Lower lobe of right lung (tissue), 2 donors: ENCODE results near the gene EVI5. TPM values are rescaled to one million over a fixed set of nuclear protein-coding genes. Genes with fewer than 3 reads are reported as not detected.
"Not testable (repeated sequence)": the region's sequence is repeated elsewhere in the genome, so short reads cannot be mapped to it uniquely, and the experiment has no call there.

Source experiments
- ATAC-seq, 2 donors: fragments of 200-7000 bp; cut with Tn5 transposase; one replicate each; pipeline ENCODE4 v1.9.1; 2020 to 2022; ENCODE audit warnings: mild to moderate bottlenecking in 2 of 2, moderate library complexity in 2 of 2
- DNase-seq: peaks from one replicate; pipeline ENCODE4 v3.0.0-alpha.2; 2020
- H3K27ac ChIP-seq: fragments of 200-600 bp; one replicate; pipeline ENCODE4 v1.8.0; 2022
- H3K27me3 ChIP-seq: fragments of 200-600 bp; one replicate; pipeline ENCODE4 v1.8.0; 2022; ENCODE audit warnings: low read depth
- H3K36me3 ChIP-seq: fragments of 200-600 bp; one replicate; pipeline ENCODE4 v1.8.0; 2022; ENCODE audit warnings: mild to moderate bottlenecking
- H3K4me1 ChIP-seq: fragments of 200-600 bp; one replicate; pipeline ENCODE4 v1.8.0; 2022
- H3K4me3 ChIP-seq: fragments of 200-600 bp; one replicate; pipeline ENCODE4 v1.8.0; 2022; ENCODE audit warnings: mild to moderate bottlenecking
- H3K9me3 ChIP-seq: fragments of 200-600 bp; one replicate; pipeline ENCODE4 v1.8.0; 2022
- CTCF ChIP-seq: fragments of 200-600 bp; IDR thresholded peaks from one replicate; pipeline ENCODE4 v1.8.0; 2022; ENCODE audit warnings: antibody characterized with exemption, mild to moderate bottlenecking
- intact Hi-C: fragments of 100-400 bp; cut with DNase I; formaldehyde crosslinking; loops from one replicate; pipeline ENCODE4 v1.11.0; 2022
- total RNA-seq: library from RNA; stranded (reverse); fragmentation: NEBNext Ultra II Directional; extraction: Animal tissue kit (Norgen Biotek cat#: 25700); gene quantifications from one replicate; pipeline ENCODE4 v1.2.1, GENCODE V29; 2021
- donor health status: DM: no; HTN: yes; CAD: no; lungs with severe emphysema.

Gene EVI5
- total RNA-seq, 1 donor from 2014 or later, result 48.5 TPM

GRCh38 chr1:92784021-92784638, 778 bp downstream of the EVI5 start:
- H3K9me3 ChIP-seq, result no peaks in the 10 kb centered on the region
- H3K4me3 ChIP-seq, result peak overlapping the region; percentile 75
- peak in 1 of 2 donors; percentile 14 for ATAC-seq
- no peak for TF ChIP-seq CTCF
- H3K4me1 ChIP-seq, result peaks cover 21% of the 10 kb centered on the region
- intact Hi-C loops, result no loop called here
- peak overlapping the region; percentile 100 for H3K27ac ChIP-seq
- H3K27me3 ChIP-seq, result no peaks in the 10 kb centered on the region
- peak; percentile 55 for DNase-seq
- no peaks in the 10 kb centered on the region for H3K36me3 ChIP-seq

- Histone ChIP-seq H3K4me3 (peak overlapping the region; percentile 75), H3K4me1 (peaks cover 21% of the 10 kb centered on the region), H3K27ac (peak overlapping the region; percentile 100)
- intact Hi-C loops, H3K9me3 ChIP-seq, H3K27me3 ChIP-seq, DNase-seq, H3K36me3 ChIP-seq, ATAC-seq: not testable (repeated sequence)
Measured at GRCh38 chr1:92783550-92783949, 1.4 kb downstream of the EVI5 start.

- DNase-seq (no peak), ATAC-seq (peak in 1 of 2 donors; percentile 27)
- no peak overlapping the region for H3K4me3 ChIP-seq
- intact Hi-C loops, result no loop called here
- no peak overlapping the region for H3K27ac ChIP-seq
- H3K4me1 ChIP-seq, result peaks cover 18% of the 10 kb centered on the region
- TF ChIP-seq CTCF, result no peak
- H3K36me3 ChIP-seq, result no peaks in the 10 kb centered on the region
- no peaks in the 10 kb centered on the region for H3K27me3 ChIP-seq
- no peaks in the 10 kb centered on the region for H3K9me3 ChIP-seq
Measured at GRCh38 chr1:92778376-92778775, 6.5 kb downstream of the EVI5 start.

GRCh38 chr1:92774407-92774806, 10.5 kb downstream of the EVI5 start:
- Histone ChIP-seq H3K36me3 (no peaks in the 10 kb centered on the region), H3K4me3 (no peak overlapping the region), H3K4me1 (peaks cover 4% of the 10 kb centered on the region), H3K27me3 (no peaks in the 10 kb centered on the region), H3K9me3 (no peaks in the 10 kb centered on the region), H3K27ac (no peak overlapping the region)
- intact Hi-C loops, result no loop called here
- ATAC-seq (no peak), DNase-seq (no peak)
- no peak for TF ChIP-seq CTCF

GRCh38 chr1:92773749-92774148, 11.2 kb downstream of the EVI5 start:
- intact Hi-C loops, H3K27me3 ChIP-seq, ATAC-seq, H3K4me1 ChIP-seq, DNase-seq, H3K36me3 ChIP-seq, H3K27ac ChIP-seq, H3K9me3 ChIP-seq, H3K4me3 ChIP-seq: not testable (repeated sequence)

GRCh38 chr1:92769856-92770255, 15.1 kb downstream of the EVI5 start:
- H3K4me3 ChIP-seq, result no peak overlapping the region
- DNase-seq, result no peak
- no peaks in the 10 kb centered on the region for H3K27me3 ChIP-seq
- TF ChIP-seq CTCF, result no peak
- intact Hi-C loops, result no loop called here
- no peaks in the 10 kb centered on the region for H3K36me3 ChIP-seq
- H3K9me3 ChIP-seq, result no peaks in the 10 kb centered on the region
- H3K27ac ChIP-seq, result no peak overlapping the region
- peaks cover 4% of the 10 kb centered on the region for H3K4me1 ChIP-seq
- no peak for ATAC-seq
